Gastrocnemius medialis (tissue), 4 donors: ENCODE data around the gene COPS7A. TPM values are rescaled to one million over a fixed set of nuclear protein-coding genes. Genes with fewer than 3 reads are reported as not detected.

Experiments used
- ATAC-seq, 2 donors: fragments of 150-250 bp; one replicate each; pipeline ENCODE4 v1.9.1; 2016
- DNase-seq, 2 donors: peaks; one replicate each; pipeline ENCODE4 v3.0.0-alpha.2; 2019
- H3K27ac ChIP-seq, 4 donors: fragments of 200-600 bp; sonication (generic); 1 replicate in 1 of 4; 2 replicates in 3 of 4; pipeline ENCODE4 v1.5.1; 2016 to 2018; ENCODE audit warnings: mild to moderate bottlenecking in 2 of 4, moderate library complexity in 1 of 4
- H3K27me3 ChIP-seq, 3 donors: fragments of 200-600 bp; sonication (generic) in 2 of 3; 1 replicate in 1 of 3; 2 replicates in 2 of 3; pipeline versions ENCODE4 v1.5.1 to v1.6.0; 2016 to 2019; ENCODE audit warnings: mild to moderate bottlenecking in 1 of 3, moderate library complexity in 1 of 3
- H3K36me3 ChIP-seq, 2 donors: fragments of 200-600 bp; sonication (generic) in 1 of 2; one replicate each; pipeline ENCODE4 v1.5.1; 2017 to 2018
- H3K4me1 ChIP-seq, 2 donors: fragments of 200-600 bp; sonication (generic) in 1 of 2; one replicate each; pipeline ENCODE4 v1.5.1; 2016 to 2017; ENCODE audit warnings: mild to moderate bottlenecking in 2 of 2
- H3K4me3 ChIP-seq, 4 donors: fragments of 200-600 bp; sonication (generic) in 3 of 4; 1 replicate in 1 of 4; 2 replicates in 3 of 4; pipeline ENCODE4 v1.5.1; 2016 to 2019; ENCODE audit warnings: mild to moderate bottlenecking in 2 of 4
- H3K9me3 ChIP-seq, 3 donors: fragments of 200-600 bp; sonication (generic) in 2 of 3; 1 replicate in 1 of 3; 2 replicates in 2 of 3; pipeline ENCODE4 v1.5.1; 2016 to 2019
- POLR2A ChIP-seq, 2 donors: fragments of 450-650 bp; IDR thresholded peaks; one replicate each; pipeline ENCODE4 v1.6.1; 2017; ENCODE audit warnings: antibody characterized with exemption in 2 of 2, mild to moderate bottlenecking in 2 of 2, moderate library complexity in 2 of 2
- in situ Hi-C, 4 donors: fragments of 200-750 bp; cut with MboI; loops; one replicate each; pipeline versions ENCODE4 v1.15.0 to v1.8.0; 2017; ENCODE audit warnings: low sequenced_read_pairs in 4 of 4
- intact Hi-C: fragments of 100-400 bp; cut with DNase I; formaldehyde crosslinking; loops from one replicate; pipeline ENCODE4 v1.15.1; 2023; ENCODE audit warnings: low total_unique reads
- total RNA-seq, 4 donors: library from RNA; depleted of rRNA; stranded (reverse); fragments of >200 nt; gene quantifications; one replicate each; pipeline versions ENCODE4 v1.1.0 to v1.2.3, GENCODE V29; 2016
- TF ChIP-seq, protein P1 (sequence below), 5 experiments: fragments of 450-650 bp in 3 of 5; fragments of 200-600 bp in 2 of 5; sonication (generic) in 2 of 5; IDR thresholded peaks in 4 of 5; conservative IDR thresholded peaks in 1 of 5; 1 replicate in 4 of 5; 2 replicates in 1 of 5; pipeline ENCODE4 v1.5.1; 2016 to 2019; ENCODE audit warnings: antibody characterized with exemption in 5 of 5, mild to moderate bottlenecking in 3 of 5, moderate library complexity in 3 of 5

COPS7A gene
- total RNA-seq, 4 donors from 2014 or later, result 82.0 to 132 (median 99.0) TPM

DNA sequence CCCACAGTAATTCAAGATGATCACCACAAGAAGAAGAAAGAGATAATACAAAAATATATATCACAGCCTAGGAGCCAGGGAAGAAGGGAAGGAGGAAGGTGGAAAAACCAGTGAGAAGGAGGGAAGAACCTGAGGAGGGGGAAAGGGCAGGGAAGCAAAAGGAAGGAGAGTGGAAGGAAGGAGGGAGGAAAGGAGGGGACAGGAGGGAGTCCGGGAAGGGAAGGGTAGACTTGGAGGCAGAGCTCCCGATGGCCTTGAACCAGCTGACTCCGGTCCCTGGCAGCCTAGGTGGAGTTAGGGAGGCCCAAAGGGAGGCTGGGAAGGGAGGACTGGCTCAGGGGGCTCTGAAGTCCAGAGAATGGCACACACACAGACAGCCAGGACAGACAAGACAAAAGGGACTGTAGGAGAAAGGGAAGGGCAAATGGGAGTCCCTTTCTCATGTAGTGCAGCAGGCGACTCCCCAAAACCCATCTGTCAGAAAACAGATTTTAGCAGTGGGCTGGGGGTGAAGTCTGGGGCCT is 30.0 kb upstream of the COPS7A start:
- intact Hi-C loops (no loop called here), in situ Hi-C loops (no loop called here)
- TF ChIP-seq, protein P1, sequence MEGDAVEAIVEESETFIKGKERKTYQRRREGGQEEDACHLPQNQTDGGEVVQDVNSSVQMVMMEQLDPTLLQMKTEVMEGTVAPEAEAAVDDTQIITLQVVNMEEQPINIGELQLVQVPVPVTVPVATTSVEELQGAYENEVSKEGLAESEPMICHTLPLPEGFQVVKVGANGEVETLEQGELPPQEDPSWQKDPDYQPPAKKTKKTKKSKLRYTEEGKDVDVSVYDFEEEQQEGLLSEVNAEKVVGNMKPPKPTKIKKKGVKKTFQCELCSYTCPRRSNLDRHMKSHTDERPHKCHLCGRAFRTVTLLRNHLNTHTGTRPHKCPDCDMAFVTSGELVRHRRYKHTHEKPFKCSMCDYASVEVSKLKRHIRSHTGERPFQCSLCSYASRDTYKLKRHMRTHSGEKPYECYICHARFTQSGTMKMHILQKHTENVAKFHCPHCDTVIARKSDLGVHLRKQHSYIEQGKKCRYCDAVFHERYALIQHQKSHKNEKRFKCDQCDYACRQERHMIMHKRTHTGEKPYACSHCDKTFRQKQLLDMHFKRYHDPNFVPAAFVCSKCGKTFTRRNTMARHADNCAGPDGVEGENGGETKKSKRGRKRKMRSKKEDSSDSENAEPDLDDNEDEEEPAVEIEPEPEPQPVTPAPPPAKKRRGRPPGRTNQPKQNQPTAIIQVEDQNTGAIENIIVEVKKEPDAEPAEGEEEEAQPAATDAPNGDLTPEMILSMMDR (IDR thresholded peaks at IDR 0.05 in 4 of 5, conservative IDR thresholded peaks at IDR 0.05 in 1 of 5), result no peak
- no peak for TF ChIP-seq POLR2A (IDR thresholded peaks at IDR 0.05)
- no peak for DNase-seq
- no peaks in the 10 kb centered on the region for H3K9me3 ChIP-seq
- peaks cover 21 to 44% (median 33%) of the 10 kb centered on the region in 3 donors for H3K27me3 ChIP-seq
- H3K36me3 ChIP-seq, result no peaks in the 10 kb centered on the region
- no peak for ATAC-seq
- no peak overlapping the region for H3K27ac ChIP-seq
- no peak overlapping the region for H3K4me3 ChIP-seq
- H3K4me1 ChIP-seq, result peaks cover 7 to 11% of the 10 kb centered on the region in 2 donors

DNA sequence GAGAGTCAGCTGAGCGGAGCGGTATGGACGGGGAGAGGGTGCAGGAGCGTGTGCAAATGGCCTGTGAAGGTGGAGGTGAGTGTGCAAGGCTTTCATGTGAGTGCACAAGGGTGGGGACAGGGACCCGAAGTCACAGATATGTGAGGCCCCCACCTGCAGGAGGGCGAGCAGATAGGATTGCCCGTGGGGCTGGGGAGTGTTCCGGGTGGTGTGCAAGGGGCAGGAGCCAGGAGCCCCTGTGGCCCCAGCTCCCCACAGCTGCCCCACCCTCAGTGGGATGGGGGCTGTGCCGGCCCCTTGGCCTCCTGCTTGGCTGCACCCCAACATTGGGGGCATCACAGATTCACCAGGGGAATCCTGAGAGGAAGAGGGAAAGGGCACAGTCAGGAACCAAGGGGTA is 29.1 kb upstream of the COPS7A start:
- Histone ChIP-seq H3K4me1 (peaks cover 7 to 11% of the 10 kb centered on the region in 2 donors), H3K4me3 (no peak overlapping the region), H3K27me3 (peaks cover 29 to 52% (median 41%) of the 10 kb centered on the region in 3 donors), H3K27ac (no peak overlapping the region), H3K9me3 (no peaks in the 10 kb centered on the region), H3K36me3 (no peaks in the 10 kb centered on the region)
- ATAC-seq (no peak), DNase-seq (no peak)
- intact Hi-C loops, result no loop called here
- no peak for TF ChIP-seq POLR2A (IDR thresholded peaks at IDR 0.05)
- TF ChIP-seq, protein P1 (IDR thresholded peaks at IDR 0.05 in 4 of 5, conservative IDR thresholded peaks at IDR 0.05 in 1 of 5), result no peak
- in situ Hi-C loops, result no loop called here

DNA sequence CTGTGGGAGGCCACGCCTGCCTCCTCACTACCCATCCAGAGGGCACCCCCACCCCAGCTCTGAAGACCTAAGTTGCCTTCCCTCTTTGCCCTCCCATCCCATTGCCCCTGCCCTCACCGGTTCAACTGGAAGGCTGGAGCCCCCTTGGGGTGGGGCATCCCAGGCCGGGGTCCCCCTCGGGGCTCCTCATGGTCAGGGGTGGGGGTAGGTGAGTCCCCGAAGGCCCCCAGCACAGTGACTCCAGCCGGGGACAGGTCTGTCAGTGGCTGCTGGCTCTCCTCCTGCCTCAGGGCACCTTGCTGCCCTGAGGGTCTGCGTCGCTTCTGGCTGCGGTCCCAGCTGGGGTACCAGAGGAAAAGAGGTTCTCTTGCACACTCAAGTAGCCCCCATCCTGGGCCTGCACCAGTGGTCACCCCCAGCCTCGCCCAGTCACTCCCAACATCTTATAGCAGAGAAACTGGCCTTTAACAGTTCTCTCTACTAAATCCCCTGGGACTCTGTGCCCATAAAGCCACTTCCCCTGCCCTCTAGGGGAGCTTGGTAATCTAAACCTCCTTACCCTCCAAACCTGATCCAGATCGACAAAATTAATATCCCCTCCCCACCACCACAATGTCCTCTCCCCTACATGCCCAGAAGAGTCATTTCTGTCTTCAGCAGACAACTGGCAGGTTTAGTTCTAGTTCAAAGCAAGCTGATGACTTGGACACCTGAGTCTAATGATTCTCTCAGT is 28.4 kb upstream of the COPS7A start:
- intact Hi-C loops (no loop called here), in situ Hi-C loops (no loop called here)
- peaks cover 35 to 60% (median 49%) of the 10 kb centered on the region in 3 donors for H3K27me3 ChIP-seq
- H3K36me3 ChIP-seq, result no peaks in the 10 kb centered on the region
- H3K9me3 ChIP-seq, result no peaks in the 10 kb centered on the region
- no peak for DNase-seq
- H3K4me3 ChIP-seq, result no peak overlapping the region
- ATAC-seq, result no peak
- TF ChIP-seq, protein P1 (IDR thresholded peaks at IDR 0.05 in 4 of 5, conservative IDR thresholded peaks at IDR 0.05 in 1 of 5), result no peak
- TF ChIP-seq POLR2A (IDR thresholded peaks at IDR 0.05), result no peak
- peaks cover 0 to 8% of the 10 kb centered on the region in 2 donors for H3K4me1 ChIP-seq
- H3K27ac ChIP-seq, result no peak overlapping the region

DNA sequence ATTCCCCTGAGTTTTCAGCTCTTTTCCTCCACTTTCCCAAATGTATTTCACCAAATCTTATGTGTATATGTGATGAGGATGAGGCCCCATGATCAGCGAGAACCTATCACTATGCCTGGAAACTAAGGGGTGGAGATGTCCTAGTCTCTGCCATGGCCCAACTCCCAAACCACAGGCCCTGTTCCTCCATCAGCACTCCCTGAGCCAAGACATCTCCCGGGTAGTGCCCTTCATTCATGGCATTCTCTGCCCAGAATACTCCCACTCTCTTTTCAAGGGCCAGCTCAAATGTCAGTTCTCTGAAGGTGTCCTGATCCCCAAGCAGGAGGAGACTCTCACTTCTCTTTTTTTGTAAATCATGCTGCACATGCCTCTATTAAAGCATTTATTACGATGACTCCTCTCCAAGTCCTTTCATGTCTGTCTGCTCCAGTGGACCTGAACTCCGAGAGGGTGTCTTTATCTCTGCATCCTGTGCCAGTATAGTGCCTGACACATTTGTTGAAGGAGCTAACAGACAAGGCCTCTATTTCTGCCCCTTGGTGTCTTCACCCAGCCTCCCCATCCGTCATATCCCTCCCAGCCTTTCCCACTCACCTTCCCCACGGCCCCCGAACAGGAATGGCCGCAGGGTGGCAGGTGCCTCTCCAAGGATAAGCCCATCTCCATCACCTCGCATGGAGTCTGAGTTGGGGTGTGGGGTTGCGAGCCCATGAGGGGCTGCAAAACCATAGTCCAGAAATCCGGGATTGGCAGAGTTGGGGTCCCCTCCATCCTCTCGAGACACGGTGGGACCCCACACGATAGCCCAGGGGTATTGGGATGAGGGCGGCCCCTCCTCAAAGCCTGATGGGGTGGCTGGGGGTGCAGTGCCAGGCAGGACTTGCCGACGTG is 26.9 kb upstream of the COPS7A start:
- Histone ChIP-seq H3K27me3 (peaks cover 48 to 73% (median 61%) of the 10 kb centered on the region in 3 donors), H3K27ac (no peak overlapping the region), H3K36me3 (no peaks in the 10 kb centered on the region), H3K9me3 (no peaks in the 10 kb centered on the region), H3K4me3 (no peak overlapping the region), H3K4me1 (peaks cover 0 to 2% of the 10 kb centered on the region in 2 donors)
- in situ Hi-C loops (no loop called here), intact Hi-C loops (no loop called here)
- no peak for DNase-seq
- ATAC-seq, result no peak
- no peak for TF ChIP-seq POLR2A (IDR thresholded peaks at IDR 0.05)
- TF ChIP-seq, protein P1 (IDR thresholded peaks at IDR 0.05 in 4 of 5, conservative IDR thresholded peaks at IDR 0.05 in 1 of 5), result no peak
